H9 (cell line): ENCODE results near the gene MICOS13. TPM values are rescaled to one million over a fixed set of nuclear protein-coding genes. Genes with fewer than 3 reads are reported as not detected.

Experiments
- DNase-seq: peaks from one replicate; pipeline ENCODE4 v3.0.0-alpha.2; 2017
- H2AFZ ChIP-seq: one replicate; pipeline ENCODE4 v1.6.1; 2013; ENCODE audit warnings: mild to moderate bottlenecking, low read length, control low read depth, moderate library complexity
- H2AK5ac ChIP-seq: 2 replicates; pipeline ENCODE4 v1.6.1; 2013; ENCODE audit warnings: low read length, control low read depth, mixed read lengths; ENCODE audit not compliant: insufficient read length
- H2BK120ac ChIP-seq: one replicate; pipeline ENCODE4 v1.6.1; 2013; ENCODE audit warnings: low read depth, mild to moderate bottlenecking, low read length, control low read depth, inconsistent platforms; ENCODE audit not compliant: poor library complexity, severe bottlenecking
- H2BK12ac ChIP-seq: 2 replicates; pipeline ENCODE4 v1.6.1; 2013; ENCODE audit warnings: low read length, control low read depth, mixed read lengths, low read depth; ENCODE audit not compliant: insufficient read length
- H2BK15ac ChIP-seq: 2 replicates; pipeline ENCODE4 v1.6.1; 2013; ENCODE audit warnings: low read depth, low read length, control low read depth
- H2BK20ac ChIP-seq: one replicate; pipeline ENCODE4 v1.6.1; 2013; ENCODE audit warnings: low read depth, mild to moderate bottlenecking, low read length, control low read depth, inconsistent platforms; ENCODE audit not compliant: poor library complexity, severe bottlenecking
- H2BK5ac ChIP-seq: 2 replicates; pipeline ENCODE4 v1.6.1; 2013; ENCODE audit warnings: low read length, control low read depth, mixed read lengths; ENCODE audit not compliant: insufficient read length
- H3K14ac ChIP-seq: 2 replicates; pipeline ENCODE4 v1.6.1; 2013; ENCODE audit warnings: low read length, control low read depth; ENCODE audit not compliant: insufficient read depth
- H3K18ac ChIP-seq: 2 replicates; pipeline ENCODE4 v1.6.1; 2013; ENCODE audit warnings: low read depth, mild to moderate bottlenecking, mixed read lengths, low read length, control low read depth; ENCODE audit not compliant: insufficient read length
- H3K23ac ChIP-seq: 2 replicates; pipeline ENCODE4 v1.6.1; 2013; ENCODE audit warnings: low read length, control low read depth, mixed read lengths, low read depth; ENCODE audit not compliant: insufficient read length
- H3K23me2 ChIP-seq: 2 replicates; pipeline ENCODE4 v1.6.1; 2013; ENCODE audit warnings: low read depth, mild to moderate bottlenecking, mixed read lengths, low read length, control low read depth; ENCODE audit not compliant: insufficient read length, poor library complexity, severe bottlenecking
- H3K27ac ChIP-seq: 2 replicates; pipeline ENCODE4 v1.5.1; 2013; ENCODE audit warnings: low read length, control low read depth, mixed read lengths, low read depth; ENCODE audit not compliant: insufficient read length
- H3K27me3 ChIP-seq: 2 replicates; pipeline ENCODE4 v1.6.1; 2013; ENCODE audit warnings: low read length, control low read depth, inconsistent platforms; ENCODE audit not compliant: insufficient read depth
- H3K4ac ChIP-seq: 2 replicates; pipeline ENCODE4 v1.6.1; 2013; ENCODE audit warnings: low read depth, mild to moderate bottlenecking, control low read depth, inconsistent platforms, low read length, moderate library complexity
- H3K4me1 ChIP-seq: 2 replicates; pipeline ENCODE4 v1.6.1; 2013; ENCODE audit warnings: low read length, control low read depth, inconsistent platforms; ENCODE audit not compliant: insufficient read depth
- H3K4me2 ChIP-seq: 2 replicates; pipeline ENCODE4 v1.6.1; 2013; ENCODE audit warnings: low read length, control low read depth, mixed read lengths; ENCODE audit not compliant: insufficient read length, insufficient read depth
- H3K56ac ChIP-seq: 2 replicates; pipeline ENCODE4 v1.6.1; 2013; ENCODE audit warnings: low read depth, mild to moderate bottlenecking, mixed read lengths, low read length, control low read depth; ENCODE audit not compliant: insufficient read length
- H3K79me1 ChIP-seq: 2 replicates; pipeline ENCODE4 v1.6.1; 2013; ENCODE audit warnings: low read depth, mild to moderate bottlenecking, moderate library complexity, low read length, control low read depth, inconsistent platforms; ENCODE audit not compliant: insufficient read depth, poor library complexity, severe bottlenecking
- H3K79me2 ChIP-seq: 2 replicates; pipeline ENCODE4 v1.6.1; 2013; ENCODE audit warnings: low read length, control low read depth, inconsistent platforms; ENCODE audit not compliant: insufficient read depth
- H3K9ac ChIP-seq: 2 replicates; pipeline ENCODE4 v1.6.1; 2013; ENCODE audit warnings: low read length, control low read depth, mixed read lengths; ENCODE audit not compliant: insufficient read length; ENCODE audit errors: extremely low read depth
- H3K9me3 ChIP-seq: one replicate; pipeline ENCODE4 v1.6.1; 2013; ENCODE audit warnings: low read depth, low read length, inconsistent platforms; ENCODE audit not compliant: control insufficient read depth
- H3T11ph ChIP-seq: one replicate; pipeline ENCODE4 v1.6.1; 2013; ENCODE audit warnings: mild to moderate bottlenecking, low read length, control low read depth, inconsistent platforms
- H4K20me1 ChIP-seq: one replicate; pipeline ENCODE4 v1.6.1; 2013; ENCODE audit not compliant: control insufficient read depth, insufficient read length, insufficient read depth
- H4K5ac ChIP-seq: 2 replicates; pipeline ENCODE4 v1.6.1; 2013; ENCODE audit warnings: low read depth, mild to moderate bottlenecking, mixed read lengths, low read length, control low read depth; ENCODE audit not compliant: insufficient read length
- H4K8ac ChIP-seq: replicated peaks from 2 replicates; pipeline ENCODE4 v1.6.1; 2013; ENCODE audit warnings: low read length, control low read depth, mixed read lengths, low read depth; ENCODE audit not compliant: insufficient read length
- H4K91ac ChIP-seq: 2 replicates; pipeline ENCODE4 v1.6.1; 2013; ENCODE audit warnings: low read depth, mild to moderate bottlenecking, moderate library complexity, mixed read lengths, low read length, control low read depth; ENCODE audit not compliant: insufficient read length
- H3K27ac Mint-ChIP-seq, 3 experiments: 2 replicates in 2 of 3; 3 replicates in 1 of 3; pipeline ENCODE4 v1.8.0; 2020 to 2021; ENCODE audit warnings: mixed read lengths in 3 of 3, mild to moderate bottlenecking in 1 of 3, moderate library complexity in 1 of 3
- H3K27me3 Mint-ChIP-seq: 2 replicates; pipeline ENCODE4 v1.8.0; 2021; ENCODE audit warnings: low read depth, mild to moderate bottlenecking, moderate library complexity, mixed read lengths
- H3K36me3 Mint-ChIP-seq, 3 experiments: 2 replicates in 2 of 3; 3 replicates in 1 of 3; pipeline ENCODE4 v1.8.0; 2020 to 2021; ENCODE audit warnings: low read depth in 3 of 3, mixed read lengths in 3 of 3; ENCODE audit not compliant: insufficient read depth in 1 of 3
- H3K4me1 Mint-ChIP-seq, 2 experiments: 2 replicates each; pipeline ENCODE4 v1.8.0; 2020; ENCODE audit warnings: mixed read lengths in 2 of 2
- H3K4me3 Mint-ChIP-seq, 2 experiments: 2 replicates in 1 of 2; 3 replicates in 1 of 2; pipeline ENCODE4 v1.8.0; 2020 to 2021; ENCODE audit warnings: mild to moderate bottlenecking in 2 of 2, mixed read lengths in 2 of 2, moderate library complexity in 1 of 2
- H3K9me3 Mint-ChIP-seq, 2 experiments: 2 replicates in 1 of 2; 3 replicates in 1 of 2; pipeline ENCODE4 v1.8.0; 2020; ENCODE audit warnings: mild to moderate bottlenecking in 2 of 2, mixed read lengths in 2 of 2, moderate library complexity in 1 of 2
- WGBS: extraction: QIAGEN DNeasy Blood & Tissue Kit; methylation state at CpG from one replicate; pipeline ENCODE4 v1.1.7; 2013; ENCODE audit warnings: missing lambda C conversion rate, low lambda C conversion rate, mixed read lengths; ENCODE audit not compliant: insufficient read length; ENCODE audit errors: extremely low coverage; 5-methylcytosine and 5-hydroxymethylcytosine counted together
- total RNA-seq: library from RNA; stranded (reverse); gene quantifications from 2 replicates; pipeline ENCODE4 v1.2.1, GENCODE V29; 2021
- TF ChIP-seq, protein P1 (sequence below): fragments of 200-600 bp; sonication (generic); conservative IDR thresholded peaks from 3 replicates; pipeline ENCODE4 v1.8.0; 2021; ENCODE audit warnings: antibody characterized with exemption, mild to moderate bottlenecking

The MICOS13 gene
- total RNA-seq, 1 experiment from 2014 or later, result 23.8 TPM

DNA sequence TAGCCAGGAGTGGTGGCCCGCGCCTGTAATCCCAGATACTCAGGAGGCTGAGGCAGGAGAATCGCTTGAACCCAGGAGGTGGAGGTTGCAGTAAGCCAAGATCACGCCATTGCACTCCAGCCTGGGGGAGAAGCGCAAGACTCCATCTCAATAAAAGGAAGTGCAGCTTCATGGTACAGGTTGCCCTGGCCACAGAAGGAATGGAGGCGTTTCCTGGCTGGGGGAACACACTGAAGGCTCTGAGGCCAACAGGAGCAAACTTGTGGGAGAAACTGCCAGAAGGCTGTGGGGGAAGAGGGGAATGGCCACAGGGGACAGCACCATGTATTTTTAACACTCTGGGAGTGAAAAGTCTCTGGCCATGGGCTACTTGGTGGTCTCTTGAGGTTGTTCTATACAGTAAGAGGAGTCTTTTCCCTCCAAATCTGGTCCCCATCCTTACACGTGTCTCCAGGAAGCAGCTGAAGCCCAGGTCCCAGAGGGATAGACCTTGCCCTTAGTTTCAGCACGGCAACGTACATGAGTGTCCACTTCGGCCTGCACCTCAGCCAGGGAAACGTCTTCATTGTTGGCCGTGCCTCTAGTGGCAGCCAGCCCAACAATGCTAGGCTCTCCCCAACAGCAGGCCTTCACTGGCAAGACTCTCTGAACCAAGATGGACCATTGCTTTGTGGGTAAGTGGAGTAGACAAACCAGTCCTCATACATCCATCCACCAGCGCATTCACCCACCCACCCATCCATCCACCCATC lies 7.4 kb downstream of the MICOS13 start:
- no peaks in the 10 kb centered on the region for H3K79me2 ChIP-seq
- no peaks in the 10 kb centered on the region for H3K9me3 ChIP-seq
- no peak overlapping the region for H3K14ac ChIP-seq
- no peak overlapping the region for H3K27ac ChIP-seq
- peak overlapping the region in 1 of 3 experiments; percentile 44; a peak in 1 of 7 replicates for H3K27ac Mint-ChIP-seq
- no peak overlapping the region for H3K4me3 Mint-ChIP-seq
- H2AFZ ChIP-seq, result no peak overlapping the region
- H3K9ac ChIP-seq, result no peak overlapping the region
- H4K91ac ChIP-seq, result no peak overlapping the region
- no peaks in the 10 kb centered on the region; the same call in 1 of the 2 replicates for H3K27me3 Mint-ChIP-seq
- H2BK20ac ChIP-seq, result no peak overlapping the region
- H3K18ac ChIP-seq, result no peak overlapping the region
- no CpG with 5 or more reads among the region's 13 CpGs for WGBS
- no peaks in the 10 kb centered on the region for H3K9me3 Mint-ChIP-seq
- H3K79me1 ChIP-seq, result no peaks in the 10 kb centered on the region
- H4K5ac ChIP-seq, result no peak overlapping the region
- no peak overlapping the region for H2BK15ac ChIP-seq
- no peak overlapping the region for H3K4ac ChIP-seq
- H3T11ph ChIP-seq, result no peak overlapping the region
- H2BK120ac ChIP-seq, result no peak overlapping the region
- H3K4me2 ChIP-seq, result no peak overlapping the region
- H4K8ac ChIP-seq, result no peak overlapping the region
- no peak overlapping the region for H2AK5ac ChIP-seq
- no peaks in the 10 kb centered on the region for H3K23me2 ChIP-seq
- H3K4me1 ChIP-seq, result no peaks in the 10 kb centered on the region
- DNase-seq, result no peak
- H3K27me3 ChIP-seq, result no peaks in the 10 kb centered on the region
- no peak overlapping the region for H3K56ac ChIP-seq
- no peak overlapping the region for H3K23ac ChIP-seq
- H3K4me1 Mint-ChIP-seq, result peaks cover 2 to 7% of the 10 kb centered on the region in 2 experiments; a peak in 3 of 4 replicates
- TF ChIP-seq, protein P1, sequence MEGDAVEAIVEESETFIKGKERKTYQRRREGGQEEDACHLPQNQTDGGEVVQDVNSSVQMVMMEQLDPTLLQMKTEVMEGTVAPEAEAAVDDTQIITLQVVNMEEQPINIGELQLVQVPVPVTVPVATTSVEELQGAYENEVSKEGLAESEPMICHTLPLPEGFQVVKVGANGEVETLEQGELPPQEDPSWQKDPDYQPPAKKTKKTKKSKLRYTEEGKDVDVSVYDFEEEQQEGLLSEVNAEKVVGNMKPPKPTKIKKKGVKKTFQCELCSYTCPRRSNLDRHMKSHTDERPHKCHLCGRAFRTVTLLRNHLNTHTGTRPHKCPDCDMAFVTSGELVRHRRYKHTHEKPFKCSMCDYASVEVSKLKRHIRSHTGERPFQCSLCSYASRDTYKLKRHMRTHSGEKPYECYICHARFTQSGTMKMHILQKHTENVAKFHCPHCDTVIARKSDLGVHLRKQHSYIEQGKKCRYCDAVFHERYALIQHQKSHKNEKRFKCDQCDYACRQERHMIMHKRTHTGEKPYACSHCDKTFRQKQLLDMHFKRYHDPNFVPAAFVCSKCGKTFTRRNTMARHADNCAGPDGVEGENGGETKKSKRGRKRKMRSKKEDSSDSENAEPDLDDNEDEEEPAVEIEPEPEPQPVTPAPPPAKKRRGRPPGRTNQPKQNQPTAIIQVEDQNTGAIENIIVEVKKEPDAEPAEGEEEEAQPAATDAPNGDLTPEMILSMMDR, result no peak
- H3K36me3 Mint-ChIP-seq, result peaks cover 14 to 44% (median 29%) of the 10 kb centered on the region in 3 experiments; a peak in 6 of 7 replicates
- no peak overlapping the region for H2BK5ac ChIP-seq
- H2BK12ac ChIP-seq, result no peak overlapping the region
- H4K20me1 ChIP-seq, result no peaks in the 10 kb centered on the region
